Ishikawa (cell line): Measurements from ENCODE around the gene NPAS2.

ENCODE experiments used
- EGR1 ChIP-seq: IDR thresholded peaks from 2 replicates; pipeline ENCODE4 v1.6.1; 2012
- EP300 ChIP-seq: IDR thresholded peaks from 2 replicates; pipeline ENCODE4 v1.6.1; 2012; ENCODE audit warnings: borderline replicate concordance
- FOXM1 ChIP-seq: IDR thresholded peaks from 2 replicates; pipeline ENCODE4 v1.6.1; 2012; ENCODE audit warnings: low read depth, borderline replicate concordance
- TEAD4 ChIP-seq: IDR thresholded peaks from 2 replicates; pipeline ENCODE4 v1.6.1; 2012
- YY1 ChIP-seq: IDR thresholded peaks from 2 replicates; pipeline ENCODE4 v1.6.1; 2012; ENCODE audit warnings: low read depth
- ZBTB7A ChIP-seq: IDR thresholded peaks from 2 replicates; pipeline ENCODE4 v1.6.1; 2012; ENCODE audit warnings: low read depth
- TF ChIP-seq, protein P1 (sequence below): IDR thresholded peaks from 2 replicates; pipeline ENCODE4 v1.6.1; 2012
- TF ChIP-seq, protein P2 (sequence below): IDR thresholded peaks from 2 replicates; pipeline ENCODE4 v1.6.1; 2012; ENCODE audit warnings: low read depth, mild to moderate bottlenecking
- TF ChIP-seq, protein P3 (sequence below): IDR thresholded peaks from 2 replicates; pipeline ENCODE4 v1.6.1; 2012

- TF ChIP-seq TEAD4 (no peak), YY1 (no peak), EP300 (no peak), ZBTB7A (no peak), FOXM1 (no peak), EGR1 (no peak)
- TF ChIP-seq, protein P1, sequence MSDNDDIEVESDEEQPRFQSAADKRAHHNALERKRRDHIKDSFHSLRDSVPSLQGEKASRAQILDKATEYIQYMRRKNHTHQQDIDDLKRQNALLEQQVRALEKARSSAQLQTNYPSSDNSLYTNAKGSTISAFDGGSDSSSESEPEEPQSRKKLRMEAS: no peak
- TF ChIP-seq, protein P2, sequence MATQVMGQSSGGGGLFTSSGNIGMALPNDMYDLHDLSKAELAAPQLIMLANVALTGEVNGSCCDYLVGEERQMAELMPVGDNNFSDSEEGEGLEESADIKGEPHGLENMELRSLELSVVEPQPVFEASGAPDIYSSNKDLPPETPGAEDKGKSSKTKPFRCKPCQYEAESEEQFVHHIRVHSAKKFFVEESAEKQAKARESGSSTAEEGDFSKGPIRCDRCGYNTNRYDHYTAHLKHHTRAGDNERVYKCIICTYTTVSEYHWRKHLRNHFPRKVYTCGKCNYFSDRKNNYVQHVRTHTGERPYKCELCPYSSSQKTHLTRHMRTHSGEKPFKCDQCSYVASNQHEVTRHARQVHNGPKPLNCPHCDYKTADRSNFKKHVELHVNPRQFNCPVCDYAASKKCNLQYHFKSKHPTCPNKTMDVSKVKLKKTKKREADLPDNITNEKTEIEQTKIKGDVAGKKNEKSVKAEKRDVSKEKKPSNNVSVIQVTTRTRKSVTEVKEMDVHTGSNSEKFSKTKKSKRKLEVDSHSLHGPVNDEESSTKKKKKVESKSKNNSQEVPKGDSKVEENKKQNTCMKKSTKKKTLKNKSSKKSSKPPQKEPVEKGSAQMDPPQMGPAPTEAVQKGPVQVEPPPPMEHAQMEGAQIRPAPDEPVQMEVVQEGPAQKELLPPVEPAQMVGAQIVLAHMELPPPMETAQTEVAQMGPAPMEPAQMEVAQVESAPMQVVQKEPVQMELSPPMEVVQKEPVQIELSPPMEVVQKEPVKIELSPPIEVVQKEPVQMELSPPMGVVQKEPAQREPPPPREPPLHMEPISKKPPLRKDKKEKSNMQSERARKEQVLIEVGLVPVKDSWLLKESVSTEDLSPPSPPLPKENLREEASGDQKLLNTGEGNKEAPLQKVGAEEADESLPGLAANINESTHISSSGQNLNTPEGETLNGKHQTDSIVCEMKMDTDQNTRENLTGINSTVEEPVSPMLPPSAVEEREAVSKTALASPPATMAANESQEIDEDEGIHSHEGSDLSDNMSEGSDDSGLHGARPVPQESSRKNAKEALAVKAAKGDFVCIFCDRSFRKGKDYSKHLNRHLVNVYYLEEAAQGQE: no peak
- TF ChIP-seq, protein P3, sequence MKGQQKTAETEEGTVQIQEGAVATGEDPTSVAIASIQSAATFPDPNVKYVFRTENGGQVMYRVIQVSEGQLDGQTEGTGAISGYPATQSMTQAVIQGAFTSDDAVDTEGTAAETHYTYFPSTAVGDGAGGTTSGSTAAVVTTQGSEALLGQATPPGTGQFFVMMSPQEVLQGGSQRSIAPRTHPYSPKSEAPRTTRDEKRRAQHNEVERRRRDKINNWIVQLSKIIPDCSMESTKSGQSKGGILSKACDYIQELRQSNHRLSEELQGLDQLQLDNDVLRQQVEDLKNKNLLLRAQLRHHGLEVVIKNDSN: no peak
Observed at GRCh38 chr2:100923461-100924060, 103.6 kb downstream of the NPAS2 start.
